Measurements from ENCODE around the gene RIN2.

The RIN2 gene, protein sequence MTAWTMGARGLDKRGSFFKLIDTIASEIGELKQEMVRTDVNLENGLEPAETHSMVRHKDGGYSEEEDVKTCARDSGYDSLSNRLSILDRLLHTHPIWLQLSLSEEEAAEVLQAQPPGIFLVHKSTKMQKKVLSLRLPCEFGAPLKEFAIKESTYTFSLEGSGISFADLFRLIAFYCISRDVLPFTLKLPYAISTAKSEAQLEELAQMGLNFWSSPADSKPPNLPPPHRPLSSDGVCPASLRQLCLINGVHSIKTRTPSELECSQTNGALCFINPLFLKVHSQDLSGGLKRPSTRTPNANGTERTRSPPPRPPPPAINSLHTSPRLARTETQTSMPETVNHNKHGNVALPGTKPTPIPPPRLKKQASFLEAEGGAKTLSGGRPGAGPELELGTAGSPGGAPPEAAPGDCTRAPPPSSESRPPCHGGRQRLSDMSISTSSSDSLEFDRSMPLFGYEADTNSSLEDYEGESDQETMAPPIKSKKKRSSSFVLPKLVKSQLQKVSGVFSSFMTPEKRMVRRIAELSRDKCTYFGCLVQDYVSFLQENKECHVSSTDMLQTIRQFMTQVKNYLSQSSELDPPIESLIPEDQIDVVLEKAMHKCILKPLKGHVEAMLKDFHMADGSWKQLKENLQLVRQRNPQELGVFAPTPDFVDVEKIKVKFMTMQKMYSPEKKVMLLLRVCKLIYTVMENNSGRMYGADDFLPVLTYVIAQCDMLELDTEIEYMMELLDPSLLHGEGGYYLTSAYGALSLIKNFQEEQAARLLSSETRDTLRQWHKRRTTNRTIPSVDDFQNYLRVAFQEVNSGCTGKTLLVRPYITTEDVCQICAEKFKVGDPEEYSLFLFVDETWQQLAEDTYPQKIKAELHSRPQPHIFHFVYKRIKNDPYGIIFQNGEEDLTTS

DNA sequence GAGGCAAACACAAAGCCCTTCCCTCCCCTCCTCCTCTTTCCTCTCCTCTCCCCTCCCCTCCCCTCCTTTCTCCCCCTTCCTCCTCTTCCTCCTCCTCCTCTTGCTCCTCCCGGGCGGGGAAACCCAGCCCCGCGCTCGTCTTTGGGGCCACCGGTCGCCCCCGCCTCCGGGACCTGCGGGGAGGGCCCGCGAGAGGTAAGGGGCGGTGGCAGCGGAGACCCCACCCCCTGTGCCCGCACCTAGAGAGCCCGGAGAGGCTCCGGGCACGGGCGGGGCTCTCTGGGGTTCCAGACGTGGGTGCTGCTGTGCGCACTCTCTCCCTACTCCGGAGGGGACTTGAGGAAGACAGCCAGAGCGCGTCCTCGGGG, at the start of gene RIN2:
TSS of gene RIN2 (plus strand) at position 126 of the 368 bp plus-strand sequence. CDS start 131,344 bp downstream, outside the sequence.
- H3K27ac ChIP-seq (ENCODE audit: low read length): no peak within 1 kb of the TSS
- no peaks in the 10 kb centered on the region for H3K36me3 ChIP-seq (ENCODE audit: control insufficient read depth, insufficient read depth, low read length)
- no CpG with 5 or more reads among the region's 25 CpGs for WGBS (ENCODE audit: insufficient coverage, insufficient read length)
- peaks cover 3% of the 10 kb centered on the region; the same call in 1 of the 2 replicates for H3K27me3 ChIP-seq (ENCODE audit: control insufficient read depth, insufficient read depth, low read length)
- H3K4me1 ChIP-seq (ENCODE audit: control insufficient read depth, insufficient read depth, low read length): no peaks in the 10 kb centered on the region
- peak within 1 kb of the TSS; percentile 78 for H3K4me3 ChIP-seq (ENCODE audit: low read length)
- H3K9me3 ChIP-seq (ENCODE audit: control insufficient read depth, insufficient read depth, low read length): no peaks in the 10 kb centered on the region
- DNase-seq (ENCODE audit: low read depth, low spot score): no peak

DNA sequence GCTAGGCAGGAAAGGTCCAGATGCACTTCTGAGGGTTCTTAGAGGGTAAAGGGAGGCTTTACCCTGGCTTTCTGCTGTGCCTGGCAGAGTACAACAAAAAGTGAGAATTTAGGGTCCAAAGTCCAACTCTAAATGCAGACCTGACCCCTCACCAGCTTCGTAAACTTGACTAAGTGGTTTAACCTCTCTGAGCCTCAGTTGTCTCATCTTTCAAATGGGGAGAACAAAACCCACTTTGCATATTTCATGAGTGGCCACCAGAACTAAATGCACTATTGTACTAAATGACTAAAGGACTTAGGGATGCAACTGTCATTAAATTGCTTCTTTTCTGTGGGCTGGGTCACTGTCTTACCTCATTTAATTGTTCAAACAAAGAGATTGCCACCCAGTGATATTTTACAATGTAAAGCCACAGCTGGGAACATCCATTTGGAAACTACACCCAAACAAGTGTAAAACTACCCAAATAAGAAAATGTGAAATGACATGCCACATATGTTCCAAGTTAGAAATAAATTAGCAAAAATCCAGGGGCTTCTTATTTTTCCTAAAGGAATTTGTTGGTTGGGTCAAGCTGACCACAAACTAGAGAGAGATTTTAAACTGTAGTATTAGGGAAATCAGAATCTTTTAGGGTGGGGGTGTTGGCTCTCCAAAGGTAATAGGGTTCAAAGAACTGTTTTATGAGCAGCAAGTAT, 48.3 kb upstream of the RIN2 start:
- no CpG with 5 or more reads among the region's 1 CpG for WGBS (ENCODE audit: insufficient coverage, insufficient read length)
- Histone ChIP-seq H3K36me3 (ENCODE audit: control insufficient read depth, insufficient read depth, low read length) (no peaks in the 10 kb centered on the region), H3K4me3 (ENCODE audit: low read length) (no peak overlapping the region), H3K27me3 (ENCODE audit: control insufficient read depth, insufficient read depth, low read length) (no peaks in the 10 kb centered on the region), H3K4me1 (ENCODE audit: control insufficient read depth, insufficient read depth, low read length) (no peaks in the 10 kb centered on the region), H3K9me3 (ENCODE audit: control insufficient read depth, insufficient read depth, low read length) (no peaks in the 10 kb centered on the region), H3K27ac (ENCODE audit: low read length) (no peak overlapping the region)
- DNase-seq (ENCODE audit: low read depth, low spot score): no peak

DNA sequence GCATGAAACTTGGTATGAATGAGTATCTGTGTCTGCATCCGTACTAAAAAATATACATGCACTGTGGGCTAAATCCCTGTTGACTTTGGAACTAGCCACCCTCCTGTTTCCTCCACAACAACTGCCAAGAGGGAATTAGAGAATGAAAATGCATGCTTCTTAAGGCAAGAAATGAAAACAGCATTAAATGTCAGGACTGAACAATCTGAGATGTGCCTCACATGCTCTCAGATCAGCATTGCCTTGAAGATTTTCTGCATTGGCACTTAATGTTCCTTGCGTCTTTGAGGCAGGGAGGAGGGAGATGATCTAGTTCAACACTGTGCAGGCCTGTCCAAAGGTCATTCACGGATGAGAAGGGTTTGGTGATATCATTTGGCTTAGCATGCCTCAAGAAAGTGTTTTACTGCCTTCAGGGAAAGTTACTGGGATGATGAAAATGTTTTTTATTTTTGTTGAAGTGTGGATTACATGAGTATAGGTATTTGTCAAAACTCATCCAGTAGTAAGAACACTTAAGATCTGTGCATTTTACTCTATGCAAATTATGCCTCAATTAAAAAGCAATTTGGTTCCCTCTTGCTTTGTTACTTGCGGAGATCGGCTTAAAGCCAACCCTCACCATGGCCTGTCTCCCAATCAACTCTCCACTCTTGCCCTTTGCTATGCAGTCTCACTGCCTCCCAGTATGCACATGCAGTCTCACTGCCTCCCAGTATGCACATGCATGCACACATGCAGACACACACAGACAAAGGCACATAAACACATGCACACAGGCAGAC, 47.5 kb upstream of the RIN2 start:
- WGBS (ENCODE audit: insufficient coverage, insufficient read length): no CpG with 5 or more reads among the region's 5 CpGs
- Histone ChIP-seq H3K9me3 (ENCODE audit: control insufficient read depth, insufficient read depth, low read length) (no peaks in the 10 kb centered on the region), H3K27me3 (ENCODE audit: control insufficient read depth, insufficient read depth, low read length) (no peaks in the 10 kb centered on the region), H3K36me3 (ENCODE audit: control insufficient read depth, insufficient read depth, low read length) (no peaks in the 10 kb centered on the region), H3K27ac (ENCODE audit: low read length) (no peak overlapping the region), H3K4me1 (ENCODE audit: control insufficient read depth, insufficient read depth, low read length) (no peaks in the 10 kb centered on the region), H3K4me3 (ENCODE audit: low read length) (no peak overlapping the region)
- DNase-seq (ENCODE audit: low read depth, low spot score): no peak

DNA sequence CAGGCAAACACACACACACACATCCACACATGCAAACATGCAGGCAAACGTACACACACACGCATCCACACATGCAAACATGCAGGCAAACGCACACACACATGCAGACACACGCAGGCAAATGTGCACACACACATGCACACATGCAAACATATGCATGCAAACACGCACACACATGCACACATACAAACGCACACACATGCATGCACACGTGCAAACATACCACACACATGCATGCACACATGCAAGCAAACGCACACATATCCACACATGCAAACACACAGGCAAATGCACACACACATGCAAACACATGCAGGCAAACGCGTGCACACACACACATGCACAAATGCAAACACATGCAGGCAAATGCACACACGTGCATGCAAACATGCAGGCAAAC, 46.9 kb upstream of the RIN2 start:
- H3K36me3 ChIP-seq (ENCODE audit: control insufficient read depth, insufficient read depth, low read length): no peaks in the 10 kb centered on the region
- H3K4me1 ChIP-seq (ENCODE audit: control insufficient read depth, insufficient read depth, low read length): no peaks in the 10 kb centered on the region
- H3K27ac ChIP-seq (ENCODE audit: low read length): no peak overlapping the region
- no peak overlapping the region for H3K4me3 ChIP-seq (ENCODE audit: low read length)
- H3K9me3 ChIP-seq (ENCODE audit: control insufficient read depth, insufficient read depth, low read length): no peaks in the 10 kb centered on the region
- no peak for DNase-seq (ENCODE audit: low read depth, low spot score)
- H3K27me3 ChIP-seq (ENCODE audit: control insufficient read depth, insufficient read depth, low read length): no peaks in the 10 kb centered on the region
- no CpG with 5 or more reads among the region's 11 CpGs for WGBS (ENCODE audit: insufficient coverage, insufficient read length)

DNA sequence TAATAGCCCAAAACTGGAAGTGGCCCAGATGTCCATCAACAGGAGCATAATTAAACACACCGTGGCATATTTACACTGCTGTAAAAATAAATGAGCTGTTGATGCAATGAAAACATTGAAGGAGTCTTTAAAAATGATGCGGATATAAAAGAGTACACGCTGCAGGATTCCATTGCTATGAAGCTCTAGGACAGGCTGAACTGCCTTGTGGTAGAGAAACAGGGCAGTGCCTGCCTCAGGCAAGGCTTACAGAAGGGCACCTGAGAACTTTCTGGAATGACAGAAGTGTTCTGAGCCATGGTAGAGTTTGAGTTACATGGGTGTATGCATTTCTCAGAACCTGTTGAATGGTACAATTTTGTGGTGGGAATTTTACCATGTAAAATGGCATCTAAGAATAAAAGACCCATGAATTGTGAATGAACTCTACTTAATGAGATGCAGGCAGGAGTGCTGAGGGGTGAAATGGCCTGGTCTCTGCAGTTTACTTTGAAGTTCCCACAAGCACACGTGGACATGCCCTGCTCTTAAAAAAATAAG, 45.3 kb upstream of the RIN2 start:
- H3K36me3 ChIP-seq (ENCODE audit: control insufficient read depth, insufficient read depth, low read length): no peaks in the 10 kb centered on the region
- DNase-seq (ENCODE audit: low read depth, low spot score): no peak
- WGBS (ENCODE audit: insufficient coverage, insufficient read length): no CpG with 5 or more reads among the region's 4 CpGs
- H3K4me1 ChIP-seq (ENCODE audit: control insufficient read depth, insufficient read depth, low read length): no peaks in the 10 kb centered on the region
- no peak overlapping the region for H3K4me3 ChIP-seq (ENCODE audit: low read length)
- H3K27me3 ChIP-seq (ENCODE audit: control insufficient read depth, insufficient read depth, low read length): no peaks in the 10 kb centered on the region
- H3K27ac ChIP-seq (ENCODE audit: low read length): no peak overlapping the region
- peaks cover 2% of the 10 kb centered on the region; the same call in 1 of the 2 replicates for H3K9me3 ChIP-seq (ENCODE audit: control insufficient read depth, insufficient read depth, low read length)

DNA sequence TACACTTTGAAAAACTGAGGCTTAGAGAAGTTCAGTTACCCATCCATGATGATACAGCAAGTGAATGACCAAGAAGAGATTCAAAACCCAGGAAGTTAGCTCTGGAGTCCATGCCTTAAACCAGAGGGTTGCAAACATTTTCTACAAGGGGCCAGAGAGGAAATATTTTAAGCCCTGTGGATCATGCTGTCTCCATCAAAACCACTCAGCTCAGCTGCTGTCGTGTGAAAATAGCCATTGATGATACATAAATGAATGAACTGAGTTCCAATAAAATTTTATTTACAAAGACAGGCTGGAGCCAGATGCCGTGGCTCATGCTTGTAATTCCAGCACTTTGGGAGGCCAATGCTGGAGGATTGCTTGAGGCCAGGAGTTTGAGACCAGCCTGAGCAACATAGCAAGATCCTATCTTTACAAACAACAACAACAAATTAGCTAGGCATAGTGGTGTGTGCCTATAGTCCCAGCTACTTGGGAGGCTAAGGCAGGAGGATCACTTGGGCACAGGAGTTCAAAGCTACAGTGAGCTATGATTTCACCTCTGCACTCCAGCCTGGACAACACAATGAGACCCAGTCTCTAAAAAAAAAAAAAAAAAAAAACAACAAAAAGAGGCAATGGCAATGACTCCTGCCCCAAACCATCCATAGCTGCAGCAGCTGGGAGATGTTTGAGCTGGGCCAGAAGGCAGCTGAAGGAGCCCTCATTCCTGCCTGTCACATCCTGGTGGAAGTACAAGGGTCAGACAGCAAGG, 44.1 kb upstream of the RIN2 start:
- H3K4me3 ChIP-seq (ENCODE audit: low read length): no peak overlapping the region
- no peak overlapping the region for H3K27ac ChIP-seq (ENCODE audit: low read length)
- no peak for DNase-seq (ENCODE audit: low read depth, low spot score)
- no CpG with 5 or more reads among the region's 2 CpGs for WGBS (ENCODE audit: insufficient coverage, insufficient read length)
- H3K36me3 ChIP-seq (ENCODE audit: control insufficient read depth, insufficient read depth, low read length): no peaks in the 10 kb centered on the region
- no peaks in the 10 kb centered on the region for H3K27me3 ChIP-seq (ENCODE audit: control insufficient read depth, insufficient read depth, low read length)
- no peaks in the 10 kb centered on the region for H3K4me1 ChIP-seq (ENCODE audit: control insufficient read depth, insufficient read depth, low read length)
- peaks cover 2% of the 10 kb centered on the region; the same call in 1 of the 2 replicates for H3K9me3 ChIP-seq (ENCODE audit: control insufficient read depth, insufficient read depth, low read length)

DNA sequence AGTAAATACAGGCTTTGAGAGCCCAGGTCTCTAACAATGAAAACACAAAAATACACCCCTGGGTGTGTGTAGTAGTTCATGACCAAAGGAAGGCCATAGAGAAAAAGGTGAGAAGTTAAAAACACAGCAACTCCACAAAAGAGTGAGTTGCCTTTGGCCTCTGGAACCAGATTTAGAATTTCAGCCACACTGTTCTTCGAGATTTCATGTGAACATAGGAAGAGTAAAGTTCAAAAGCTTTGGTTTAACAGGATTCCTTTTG, 43.5 kb upstream of the RIN2 start:
- peaks cover 2% of the 10 kb centered on the region; the same call in 1 of the 2 replicates for H3K9me3 ChIP-seq (ENCODE audit: control insufficient read depth, insufficient read depth, low read length)
- H3K4me1 ChIP-seq (ENCODE audit: control insufficient read depth, insufficient read depth, low read length): no peaks in the 10 kb centered on the region
- no CpG with 5 or more reads among the region's 1 CpG for WGBS (ENCODE audit: insufficient coverage, insufficient read length)
- H3K27me3 ChIP-seq (ENCODE audit: control insufficient read depth, insufficient read depth, low read length): no peaks in the 10 kb centered on the region
- no peak overlapping the region for H3K27ac ChIP-seq (ENCODE audit: low read length)
- H3K4me3 ChIP-seq (ENCODE audit: low read length): no peak overlapping the region
- no peak for DNase-seq (ENCODE audit: low read depth, low spot score)
- no peaks in the 10 kb centered on the region for H3K36me3 ChIP-seq (ENCODE audit: control insufficient read depth, insufficient read depth, low read length)

DNA sequence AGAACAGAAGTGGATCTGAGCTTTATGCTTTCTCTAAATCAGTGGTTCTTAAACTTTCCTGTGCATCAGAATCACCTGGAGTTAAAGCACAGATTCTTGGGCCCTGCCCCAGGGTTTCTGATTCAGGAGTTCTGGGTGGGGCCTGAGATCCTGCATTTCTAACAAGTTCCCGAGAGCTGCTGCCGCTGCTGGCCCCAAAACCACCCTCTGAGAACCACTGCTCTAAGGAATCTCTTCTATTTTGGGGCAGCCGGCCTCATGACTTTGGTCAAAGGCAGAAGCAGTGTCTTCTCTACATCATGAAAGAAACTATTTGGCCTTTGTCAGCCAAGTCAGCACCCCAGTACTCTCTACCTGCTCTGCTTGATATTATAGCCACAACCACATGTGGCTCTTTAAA, 42.1 kb upstream of the RIN2 start:
- no peak for DNase-seq (ENCODE audit: low read depth, low spot score)
- Histone ChIP-seq H3K27ac (ENCODE audit: low read length) (no peak overlapping the region), H3K27me3 (ENCODE audit: control insufficient read depth, insufficient read depth, low read length) (no peaks in the 10 kb centered on the region), H3K36me3 (ENCODE audit: control insufficient read depth, insufficient read depth, low read length) (no peaks in the 10 kb centered on the region), H3K4me1 (ENCODE audit: control insufficient read depth, insufficient read depth, low read length) (no peaks in the 10 kb centered on the region), H3K9me3 (ENCODE audit: control insufficient read depth, insufficient read depth, low read length) (peaks cover 2% of the 10 kb centered on the region; the same call in 1 of the 2 replicates), H3K4me3 (ENCODE audit: low read length) (no peak overlapping the region)
- WGBS (ENCODE audit: insufficient coverage, insufficient read length): no CpG with 5 or more reads among the region's 3 CpGs

DNA sequence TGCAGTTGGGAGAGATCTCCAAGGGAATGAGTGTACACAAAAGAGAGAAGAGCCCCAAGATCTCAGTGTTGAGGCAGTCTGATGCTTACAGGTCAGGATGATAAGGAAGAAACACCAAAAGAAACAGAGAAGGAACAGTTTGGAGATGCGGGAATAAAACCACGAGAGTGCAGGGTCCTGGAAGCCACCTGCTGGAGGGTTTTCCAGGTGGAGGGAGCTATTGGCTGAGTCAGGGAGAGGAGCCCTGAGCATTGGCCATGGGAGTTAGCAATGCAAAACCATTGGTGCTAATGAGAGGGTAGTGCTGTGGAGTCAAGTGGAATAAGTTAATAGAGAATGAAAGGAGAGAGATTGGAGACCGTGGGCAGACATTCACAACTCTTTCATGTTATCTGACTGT, 39.2 kb upstream of the RIN2 start:
- no peaks in the 10 kb centered on the region for H3K27me3 ChIP-seq (ENCODE audit: control insufficient read depth, insufficient read depth, low read length)
- peaks cover 2% of the 10 kb centered on the region; the same call in 1 of the 2 replicates for H3K9me3 ChIP-seq (ENCODE audit: control insufficient read depth, insufficient read depth, low read length)
- DNase-seq (ENCODE audit: low read depth, low spot score): no peak
- no peak overlapping the region for H3K4me3 ChIP-seq (ENCODE audit: low read length)
- no CpG with 5 or more reads among the region's 3 CpGs for WGBS (ENCODE audit: insufficient coverage, insufficient read length)
- H3K4me1 ChIP-seq (ENCODE audit: control insufficient read depth, insufficient read depth, low read length): no peaks in the 10 kb centered on the region
- H3K36me3 ChIP-seq (ENCODE audit: control insufficient read depth, insufficient read depth, low read length): no peaks in the 10 kb centered on the region
- H3K27ac ChIP-seq (ENCODE audit: low read length): no peak overlapping the region
